ENCODE measurements around the gene MC3R.

DNA sequence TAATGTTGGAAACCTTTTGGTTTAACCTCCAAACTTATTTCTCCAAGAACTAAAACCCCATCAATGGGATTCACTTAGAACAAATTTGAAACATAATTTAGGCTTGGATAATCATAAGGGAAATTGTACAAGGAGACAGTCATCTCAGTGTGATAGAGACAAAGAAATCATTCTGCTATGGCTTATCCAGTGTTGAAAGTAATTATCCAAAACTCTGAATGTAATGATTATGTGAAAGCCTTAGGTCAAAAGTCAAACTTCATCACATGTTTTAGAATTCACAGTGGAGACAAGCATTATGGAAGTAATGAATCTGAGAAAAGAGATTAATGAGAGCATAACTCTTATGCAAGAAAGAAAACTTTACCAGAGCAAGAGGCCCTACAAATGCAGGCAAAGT, 20.0 kb downstream of the MC3R start:
- TF ChIP-seq, protein P1, sequence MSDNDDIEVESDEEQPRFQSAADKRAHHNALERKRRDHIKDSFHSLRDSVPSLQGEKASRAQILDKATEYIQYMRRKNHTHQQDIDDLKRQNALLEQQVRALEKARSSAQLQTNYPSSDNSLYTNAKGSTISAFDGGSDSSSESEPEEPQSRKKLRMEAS (IDR thresholded peaks at IDR 0.05) = no peak
- TF ChIP-seq SIN3A (IDR thresholded peaks at IDR 0.05; ENCODE audit: low read depth) (no peak), CBX3 (IDR thresholded peaks at IDR 0.05; ENCODE audit: low read depth) (no peak), YY1 (IDR thresholded peaks at IDR 0.05; ENCODE audit: extremely low read depth, insufficient replicate concordance, low read depth, low read length) (no peak), POLR2AphosphoS5 (IDR thresholded peaks at IDR 0.05; ENCODE audit: low read depth, low read length) (no peak), EZH2phosphoT487 (IDR thresholded peaks at IDR 0.05; ENCODE audit: borderline replicate concordance) (no peak), POLR2A (IDR thresholded peaks at IDR 0.05; ENCODE audit: borderline replicate concordance, extremely low read depth, insufficient read depth, insufficient read length) (no peak), SP1 (IDR thresholded peaks at IDR 0.05; ENCODE audit: low read depth) (no peak), JUND (IDR thresholded peaks at IDR 0.05) (no peak), EZH2 (IDR thresholded peaks at IDR 0.05) (no peak), ZFX (IDR thresholded peaks at IDR 0.05) (no peak)
- TF ChIP-seq, protein P2, sequence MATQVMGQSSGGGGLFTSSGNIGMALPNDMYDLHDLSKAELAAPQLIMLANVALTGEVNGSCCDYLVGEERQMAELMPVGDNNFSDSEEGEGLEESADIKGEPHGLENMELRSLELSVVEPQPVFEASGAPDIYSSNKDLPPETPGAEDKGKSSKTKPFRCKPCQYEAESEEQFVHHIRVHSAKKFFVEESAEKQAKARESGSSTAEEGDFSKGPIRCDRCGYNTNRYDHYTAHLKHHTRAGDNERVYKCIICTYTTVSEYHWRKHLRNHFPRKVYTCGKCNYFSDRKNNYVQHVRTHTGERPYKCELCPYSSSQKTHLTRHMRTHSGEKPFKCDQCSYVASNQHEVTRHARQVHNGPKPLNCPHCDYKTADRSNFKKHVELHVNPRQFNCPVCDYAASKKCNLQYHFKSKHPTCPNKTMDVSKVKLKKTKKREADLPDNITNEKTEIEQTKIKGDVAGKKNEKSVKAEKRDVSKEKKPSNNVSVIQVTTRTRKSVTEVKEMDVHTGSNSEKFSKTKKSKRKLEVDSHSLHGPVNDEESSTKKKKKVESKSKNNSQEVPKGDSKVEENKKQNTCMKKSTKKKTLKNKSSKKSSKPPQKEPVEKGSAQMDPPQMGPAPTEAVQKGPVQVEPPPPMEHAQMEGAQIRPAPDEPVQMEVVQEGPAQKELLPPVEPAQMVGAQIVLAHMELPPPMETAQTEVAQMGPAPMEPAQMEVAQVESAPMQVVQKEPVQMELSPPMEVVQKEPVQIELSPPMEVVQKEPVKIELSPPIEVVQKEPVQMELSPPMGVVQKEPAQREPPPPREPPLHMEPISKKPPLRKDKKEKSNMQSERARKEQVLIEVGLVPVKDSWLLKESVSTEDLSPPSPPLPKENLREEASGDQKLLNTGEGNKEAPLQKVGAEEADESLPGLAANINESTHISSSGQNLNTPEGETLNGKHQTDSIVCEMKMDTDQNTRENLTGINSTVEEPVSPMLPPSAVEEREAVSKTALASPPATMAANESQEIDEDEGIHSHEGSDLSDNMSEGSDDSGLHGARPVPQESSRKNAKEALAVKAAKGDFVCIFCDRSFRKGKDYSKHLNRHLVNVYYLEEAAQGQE (IDR thresholded peaks at IDR 0.05; ENCODE audit: low read depth) = no peak
- TF ChIP-seq, protein P3, sequence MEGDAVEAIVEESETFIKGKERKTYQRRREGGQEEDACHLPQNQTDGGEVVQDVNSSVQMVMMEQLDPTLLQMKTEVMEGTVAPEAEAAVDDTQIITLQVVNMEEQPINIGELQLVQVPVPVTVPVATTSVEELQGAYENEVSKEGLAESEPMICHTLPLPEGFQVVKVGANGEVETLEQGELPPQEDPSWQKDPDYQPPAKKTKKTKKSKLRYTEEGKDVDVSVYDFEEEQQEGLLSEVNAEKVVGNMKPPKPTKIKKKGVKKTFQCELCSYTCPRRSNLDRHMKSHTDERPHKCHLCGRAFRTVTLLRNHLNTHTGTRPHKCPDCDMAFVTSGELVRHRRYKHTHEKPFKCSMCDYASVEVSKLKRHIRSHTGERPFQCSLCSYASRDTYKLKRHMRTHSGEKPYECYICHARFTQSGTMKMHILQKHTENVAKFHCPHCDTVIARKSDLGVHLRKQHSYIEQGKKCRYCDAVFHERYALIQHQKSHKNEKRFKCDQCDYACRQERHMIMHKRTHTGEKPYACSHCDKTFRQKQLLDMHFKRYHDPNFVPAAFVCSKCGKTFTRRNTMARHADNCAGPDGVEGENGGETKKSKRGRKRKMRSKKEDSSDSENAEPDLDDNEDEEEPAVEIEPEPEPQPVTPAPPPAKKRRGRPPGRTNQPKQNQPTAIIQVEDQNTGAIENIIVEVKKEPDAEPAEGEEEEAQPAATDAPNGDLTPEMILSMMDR (IDR thresholded peaks at IDR 0.05 in 2 of 3, conservative IDR thresholded peaks at IDR 0.05 in 1 of 3; ENCODE audit: borderline replicate concordance in 1 of 3, insufficient read depth in 1 of 3, low read depth in 2 of 3, low read length in 2 of 3) = no peak
- TF ChIP-seq, protein P4, sequence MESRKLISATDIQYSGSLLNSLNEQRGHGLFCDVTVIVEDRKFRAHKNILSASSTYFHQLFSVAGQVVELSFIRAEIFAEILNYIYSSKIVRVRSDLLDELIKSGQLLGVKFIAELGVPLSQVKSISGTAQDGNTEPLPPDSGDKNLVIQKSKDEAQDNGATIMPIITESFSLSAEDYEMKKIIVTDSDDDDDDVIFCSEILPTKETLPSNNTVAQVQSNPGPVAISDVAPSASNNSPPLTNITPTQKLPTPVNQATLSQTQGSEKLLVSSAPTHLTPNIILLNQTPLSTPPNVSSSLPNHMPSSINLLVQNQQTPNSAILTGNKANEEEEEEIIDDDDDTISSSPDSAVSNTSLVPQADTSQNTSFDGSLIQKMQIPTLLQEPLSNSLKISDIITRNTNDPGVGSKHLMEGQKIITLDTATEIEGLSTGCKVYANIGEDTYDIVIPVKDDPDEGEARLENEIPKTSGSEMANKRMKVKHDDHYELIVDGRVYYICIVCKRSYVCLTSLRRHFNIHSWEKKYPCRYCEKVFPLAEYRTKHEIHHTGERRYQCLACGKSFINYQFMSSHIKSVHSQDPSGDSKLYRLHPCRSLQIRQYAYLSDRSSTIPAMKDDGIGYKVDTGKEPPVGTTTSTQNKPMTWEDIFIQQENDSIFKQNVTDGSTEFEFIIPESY (IDR thresholded peaks at IDR 0.05; ENCODE audit: extremely low read depth, insufficient replicate concordance, low read length) = no peak
